Right cardiac atrium (tissue), 5 donors: ENCODE measurements around the gene KPNA6. TPM values are rescaled to one million over a fixed set of nuclear protein-coding genes. Genes with fewer than 3 reads are reported as not detected.

Source experiments
- ATAC-seq, 2 donors: fragments of 200-7000 bp; cut with Tn5 transposase; one replicate each; pipeline versions ENCODE4 v1.8.0 to v1.9.1; 2020; ENCODE audit warnings: moderate library complexity in 2 of 2, mild to moderate bottlenecking in 1 of 2
- DNase-seq, 3 donors: peaks; one replicate each; pipeline ENCODE4 v3.0.0-alpha.2; 2020
- H3K27ac ChIP-seq: one replicate; pipeline ENCODE4 v1.5.1; 2013; ENCODE audit warnings: mild to moderate bottlenecking, low read length, control low read depth, moderate library complexity
- H3K27me3 ChIP-seq: one replicate; pipeline ENCODE4 v1.6.1; 2013; ENCODE audit not compliant: control insufficient read depth, insufficient read depth
- H3K4me1 ChIP-seq: one replicate; pipeline ENCODE4 v1.6.1; 2013; ENCODE audit warnings: low read length; ENCODE audit not compliant: control insufficient read depth, insufficient read depth
- H3K4me3 ChIP-seq: one replicate; pipeline ENCODE4 v1.5.1; 2013; ENCODE audit warnings: low read length, control low read depth
- H3K9me3 ChIP-seq: one replicate; pipeline ENCODE4 v1.6.1; 2013; ENCODE audit warnings: low read length; ENCODE audit not compliant: control insufficient read depth
- WGBS: extraction: QIAGEN DNeasy Blood & Tissue Kit; methylation state at CpG from one replicate; pipeline ENCODE4 v1.1.7; 2013; 5-methylcytosine and 5-hydroxymethylcytosine counted together
- intact Hi-C, 4 donors: fragments of 100-400 bp; cut with DNase I; formaldehyde crosslinking; loops; one replicate each; pipeline versions ENCODE4 v1.11.0 to v1.14.0; 2022 to 2023
- polyA plus RNA-seq: library from polyadenylated mRNA; stranded (reverse); fragments of 200-250 nt; gene quantifications from one replicate; pipeline ENCODE4 v1.2.3, GENCODE V29; 2013
- total RNA-seq, 4 donors: library from RNA; stranded (reverse); fragmentation: NEBNext Ultra II Directional; extraction: Animal tissue kit (Norgen Biotek cat#: 25700); gene quantifications; one replicate each; pipeline ENCODE4 v1.2.1, GENCODE V29; 2021
- donor health status: healthy with polysubstance abuse.
- donor health status: DM: no; HTN: yes; CAD: no.
- donor health status: DM: no; HTN: no; CAD: no.
- donor health status: DM: no; HTN: yes; CAD: no; lungs with severe emphysema.
- donor health status: DM: yes; HTN: yes; CAD: no.

KPNA6 gene
- total and polyA plus RNA-seq, 5 donors, result 14.7 to 79.7 (median 75.5) TPM

- peaks cover 13% of the 10 kb centered on the region for H3K4me1 ChIP-seq
- H3K27me3 ChIP-seq, result no peaks in the 10 kb centered on the region
- DNase-seq (peak in 1 of 3 donors; percentile 51), ATAC-seq (no peak)
- no peak overlapping the region for H3K27ac ChIP-seq
- H3K9me3 ChIP-seq, result no peaks in the 10 kb centered on the region
- H3K4me3 ChIP-seq, result peak overlapping the region; percentile 59
- 28% methylated on average over 26 of the region's 26 CpGs for WGBS
- intact Hi-C loops, result no loop called here
These were observed 97.1 kb downstream of the KPNA6 start for GRCh38 chr1:32204943-32205361.

GRCh38 chr1:32205401-32206370 lies 97.8 kb downstream of the KPNA6 start, which contains the start of gene IQCC:
Gene IQCC, plus strand, starts transcription at chr1:32205671. Its CDS starts 11 bp downstream, at chr1:32205682.
- WGBS, result 1% methylated on average over 77 of the region's 77 CpGs
- ATAC-seq (peak; percentile 77 to 79), DNase-seq (peak; percentile 88 to 95 (median 95))
- Histone ChIP-seq H3K27me3 (no peaks in the 10 kb centered on the region), H3K9me3 (no peaks in the 10 kb centered on the region), H3K27ac (no peak within 1 kb of the TSS), H3K4me3 (peak within 1 kb of the TSS; percentile 59), H3K4me1 (peaks cover 13% of the 10 kb centered on the region)
- intact Hi-C loops, result no loop called here

- Histone ChIP-seq H3K27me3 (no peaks in the 10 kb centered on the region), H3K27ac (no peak overlapping the region), H3K4me1 (peaks cover 7% of the 10 kb centered on the region), H3K9me3 (no peaks in the 10 kb centered on the region), H3K4me3 (no peak overlapping the region)
- DNase-seq (no peak), ATAC-seq (no peak)
- 86% methylated on average over 6 of the region's 6 CpGs for WGBS
- intact Hi-C loops, result no loop called here
These were observed 100.6 kb downstream of the KPNA6 start for GRCh38 chr1:32208469-32208868.

- Histone ChIP-seq H3K4me1 (peaks cover 7% of the 10 kb centered on the region), H3K9me3 (no peaks in the 10 kb centered on the region), H3K27me3 (no peaks in the 10 kb centered on the region), H3K4me3 (no peak within 1 kb of the TSS), H3K27ac (no peak within 1 kb of the TSS)
- WGBS, result 73% methylated on average over 5 of the region's 5 CpGs
- DNase-seq (peak in 2 of 3 donors; percentile 37 to 68), ATAC-seq (no peak)
- intact Hi-C loops, result no loop called here
These were observed 101.1 kb downstream of the KPNA6 start, which contains the start of gene DCDC2B for GRCh38 chr1:32208891-32209328. Gene DCDC2B, plus strand, starts transcription at chr1:32209089. Its CDS starts 5 bp downstream, at chr1:32209094.

- Histone ChIP-seq H3K4me3 (no peak overlapping the region), H3K9me3 (no peaks in the 10 kb centered on the region), H3K27ac (no peak overlapping the region), H3K4me1 (no peaks in the 10 kb centered on the region), H3K27me3 (no peaks in the 10 kb centered on the region)
- intact Hi-C loops, result loop anchor here in 1 of 4 donors (10.0 kb wide), 1 partner anchor 119 kb away; the partner anchor contains the start of gene MARCKSL1
- WGBS, result 74% methylated on average over 10 of the region's 10 CpGs
- peak; percentile 59 to 75 for ATAC-seq
- peak; percentile 60 to 74 (median 73) for DNase-seq
These were observed 108.0 kb downstream of the KPNA6 start for GRCh38 chr1:32215629-32216480.

GRCh38 chr1:32216566-32216965 lies 108.7 kb downstream of the KPNA6 start:
- peak in 1 of 3 donors; percentile 46 for DNase-seq
- no peaks in the 10 kb centered on the region for H3K9me3 ChIP-seq
- peaks cover 4% of the 10 kb centered on the region for H3K4me1 ChIP-seq
- ATAC-seq, result no peak
- 85% methylated on average over 5 of the region's 5 CpGs for WGBS
- no peak overlapping the region for H3K27ac ChIP-seq
- intact Hi-C loops, result loop anchor here in 1 of 4 donors (10.0 kb wide), 1 partner anchor 118 kb away; the partner anchor contains the start of gene MARCKSL1
- no peaks in the 10 kb centered on the region for H3K27me3 ChIP-seq
- no peak overlapping the region for H3K4me3 ChIP-seq

- H3K27me3 ChIP-seq, result no peaks in the 10 kb centered on the region
- intact Hi-C loops, result loop anchor here in 1 of 4 donors (10.0 kb wide), 1 partner anchor 116 kb away; the partner anchor contains the start of gene MARCKSL1
- 87% methylated on average over 7 of the region's 7 CpGs for whole genome bisulfite sequencing
- DNase-seq (no peak), ATAC-seq (no peak)
- no peaks in the 10 kb centered on the region for H3K9me3 ChIP-seq
- no peak overlapping the region for H3K4me3 ChIP-seq
- H3K4me1 ChIP-seq, result peaks cover 8% of the 10 kb centered on the region
- H3K27ac ChIP-seq, result no peak overlapping the region
These were observed 111.2 kb downstream of the KPNA6 start for GRCh38 chr1:32219022-32219421.

GRCh38 chr1:32220746-32221580 lies 113.1 kb downstream of the KPNA6 start:
- no peak for DNase-seq
- no peak overlapping the region for H3K27ac ChIP-seq
- 93% methylated on average over 4 of the region's 4 CpGs for WGBS
- no peaks in the 10 kb centered on the region for H3K27me3 ChIP-seq
- H3K4me3 ChIP-seq, result peak overlapping the region; percentile 99
- H3K9me3 ChIP-seq, result no peaks in the 10 kb centered on the region
- ATAC-seq, result peak in 1 of 2 donors; percentile 1
- peaks cover 8% of the 10 kb centered on the region for H3K4me1 ChIP-seq
- intact Hi-C loops, result no loop called here

- H3K27ac ChIP-seq, result no peak overlapping the region
- no peak for ATAC-seq
- intact Hi-C loops, result no loop called here
- peaks cover 8% of the 10 kb centered on the region for H3K4me1 ChIP-seq
- no peaks in the 10 kb centered on the region for H3K9me3 ChIP-seq
- no peak for DNase-seq
- H3K4me3 ChIP-seq, result peak overlapping the region; percentile 99
- WGBS, result 7% methylated on average over 13 of the region's 13 CpGs
- no peaks in the 10 kb centered on the region for H3K27me3 ChIP-seq
These were observed 113.7 kb downstream of the KPNA6 start for GRCh38 chr1:32221581-32221979.
